Islet of Langerhans (tissue), 1 donor: ENCODE results near the gene AUTS2.
A peak's percentile ranks its signal among the peaks of the same experiment; 100 is the strongest.

Source experiments
- FAIRE-seq: peaks from one replicate; lab custom pipeline; 2011; peaks lifted over from hg19 to GRCh38; lab: Jason Lieb, UNC

AUTS2 gene

GRCh38 chr7:70137126-70137525 lies 538.9 kb downstream of the AUTS2 start:
- FAIRE-seq, result no peak

DNA sequence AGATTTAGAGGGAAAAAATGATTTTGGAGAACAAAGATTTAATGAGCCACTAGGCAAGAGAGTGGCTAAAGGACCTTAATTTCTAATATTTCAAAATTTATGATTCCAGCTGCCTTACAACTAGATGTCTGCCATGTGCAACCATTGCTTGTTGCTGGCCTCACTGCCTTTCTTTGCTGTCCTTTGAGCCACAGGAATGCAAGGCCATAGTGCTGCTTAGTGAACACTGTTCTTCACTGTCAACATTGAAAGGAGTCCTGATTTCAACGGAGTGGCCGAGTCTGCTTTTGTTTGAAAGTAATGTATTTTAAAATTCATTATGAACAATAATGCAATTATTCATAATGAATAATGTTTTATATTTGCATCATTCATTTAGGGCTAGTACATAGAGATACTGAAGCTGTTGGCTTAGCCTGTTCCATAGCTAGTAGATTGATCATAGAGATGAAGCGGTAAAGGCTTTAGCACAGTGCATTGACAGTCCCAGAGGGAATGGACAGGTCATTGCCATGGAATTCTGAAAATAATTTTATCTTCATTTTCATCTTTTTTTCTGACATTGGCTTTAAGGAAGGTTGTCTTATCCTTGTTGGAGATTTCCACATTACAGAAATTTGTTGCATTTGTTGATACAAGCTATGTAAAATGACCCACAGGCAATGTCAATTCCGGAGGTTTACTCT lies 544.1 kb downstream of the AUTS2 start:
- no peak for FAIRE-seq

DNA sequence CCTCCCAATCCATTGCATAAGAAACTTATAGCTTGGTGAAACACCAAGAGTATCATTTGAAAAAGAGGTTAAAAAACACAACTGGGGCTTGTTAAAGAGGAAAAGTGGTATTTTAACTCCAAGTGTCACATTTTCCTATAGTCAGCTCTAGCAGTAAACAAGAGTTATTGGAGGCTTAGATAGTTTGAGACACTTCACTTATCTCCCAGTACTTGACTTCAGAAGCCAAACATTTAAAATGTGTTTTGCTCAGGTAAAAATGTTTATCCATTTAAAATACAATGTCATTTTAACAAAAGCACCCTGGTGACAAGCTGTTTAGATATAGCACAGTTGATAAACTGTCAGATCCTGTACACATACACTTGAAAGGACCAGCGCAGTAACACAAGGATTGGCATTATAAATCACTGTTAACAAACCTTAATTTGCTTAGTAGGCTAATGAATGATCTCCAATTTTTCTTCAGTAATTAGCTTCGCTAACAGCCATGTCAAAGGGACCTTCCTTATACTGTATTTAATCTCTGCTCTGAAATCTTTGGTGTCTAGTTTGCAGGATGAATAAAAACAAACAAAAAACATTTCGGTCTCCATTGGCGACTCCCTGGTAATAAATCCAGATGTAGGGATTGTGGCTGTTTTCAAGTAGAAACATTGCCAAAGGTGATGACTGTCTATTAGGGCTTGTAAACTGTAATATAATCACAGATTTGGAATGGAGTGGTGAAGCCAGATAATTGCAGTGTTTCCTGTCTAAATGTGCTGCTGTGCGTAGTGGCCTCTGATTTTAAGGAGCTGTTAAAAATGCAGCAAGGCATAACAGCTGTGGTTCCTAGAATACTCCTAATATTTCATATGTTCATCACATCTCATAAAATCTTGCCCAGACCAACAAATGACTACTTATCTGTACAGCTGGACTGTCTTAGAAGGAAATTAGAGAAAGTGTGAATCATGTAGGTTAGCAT lies 545.1 kb downstream of the AUTS2 start:
- peak; percentile 13 for FAIRE-seq

DNA sequence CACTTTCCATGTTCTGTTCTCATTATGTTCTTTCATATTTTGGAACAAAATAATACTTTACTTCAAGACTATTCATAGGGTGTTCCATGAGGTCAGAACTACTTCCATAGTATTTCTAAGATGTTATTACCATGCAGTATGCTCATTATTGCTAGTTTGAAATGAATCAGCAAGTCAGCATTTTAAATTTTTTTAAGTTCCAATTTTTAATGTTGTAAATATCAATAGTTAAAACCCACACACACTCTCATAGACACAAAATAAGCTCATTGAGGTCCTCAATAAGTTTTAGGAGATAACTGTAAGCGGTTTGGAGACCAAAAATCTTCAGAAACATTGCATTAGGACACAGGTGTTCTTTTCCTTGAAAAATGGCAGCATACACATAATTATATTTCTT lies 550.7 kb downstream of the AUTS2 start:
- FAIRE-seq, result no peak

- no peak for FAIRE-seq
These were observed 554.0 kb downstream of the AUTS2 start for GRCh38 chr7:70152313-70152712.

GRCh38 chr7:70153933-70154332 lies 555.7 kb downstream of the AUTS2 start:
- FAIRE-seq, result no peak

- FAIRE-seq, result no peak
These were observed 556.4 kb downstream of the AUTS2 start for GRCh38 chr7:70154521-70155180.

DNA sequence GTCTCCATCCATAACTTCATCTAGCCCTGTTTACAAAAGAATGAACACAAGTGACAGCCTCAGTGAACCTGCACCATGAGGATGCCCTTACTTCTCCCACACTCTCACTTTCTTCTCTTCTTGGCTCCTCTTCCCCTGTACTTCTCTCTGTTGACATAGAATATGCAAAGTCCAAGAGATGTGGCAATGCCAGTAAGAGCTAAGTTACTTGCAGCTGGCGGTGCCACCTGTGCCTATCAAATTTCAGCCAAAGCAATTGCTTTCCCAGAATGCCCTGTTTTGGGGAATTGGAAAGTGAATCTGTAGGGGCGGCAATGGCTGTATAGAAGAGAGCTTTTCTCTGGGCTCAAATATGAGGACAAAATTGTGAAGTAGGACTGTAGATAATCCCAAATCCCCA lies 557.8 kb downstream of the AUTS2 start:
- no peak for FAIRE-seq

- no peak for FAIRE-seq
These were observed 560.8 kb downstream of the AUTS2 start for GRCh38 chr7:70159121-70159520.

GRCh38 chr7:70165477-70166170 lies 567.3 kb downstream of the AUTS2 start:
- no peak for FAIRE-seq

- no peak for FAIRE-seq
These were observed 573.2 kb downstream of the AUTS2 start for GRCh38 chr7:70171369-70171920.

DNA sequence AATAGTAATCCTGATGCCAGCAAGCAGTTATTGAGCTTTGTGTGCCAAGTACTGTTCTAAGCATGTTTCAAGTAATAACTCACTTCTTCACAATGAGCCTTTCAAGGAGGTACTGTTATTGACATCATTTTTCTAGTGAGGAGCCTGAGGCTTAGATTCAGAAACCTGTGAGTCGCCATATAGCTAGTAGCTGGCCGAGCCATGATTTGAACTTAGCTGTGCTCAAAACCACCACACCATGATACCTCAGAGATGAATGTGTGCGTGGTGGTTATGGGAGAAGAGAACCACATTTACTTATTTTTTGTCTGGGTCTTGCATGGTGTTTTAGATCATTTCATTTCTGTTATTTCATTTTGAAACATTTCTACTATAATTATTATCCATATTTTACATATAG lies 578.9 kb downstream of the AUTS2 start:
- FAIRE-seq, result no peak

GRCh38 chr7:70178211-70178610 lies 579.9 kb downstream of the AUTS2 start:
- no peak for FAIRE-seq

DNA sequence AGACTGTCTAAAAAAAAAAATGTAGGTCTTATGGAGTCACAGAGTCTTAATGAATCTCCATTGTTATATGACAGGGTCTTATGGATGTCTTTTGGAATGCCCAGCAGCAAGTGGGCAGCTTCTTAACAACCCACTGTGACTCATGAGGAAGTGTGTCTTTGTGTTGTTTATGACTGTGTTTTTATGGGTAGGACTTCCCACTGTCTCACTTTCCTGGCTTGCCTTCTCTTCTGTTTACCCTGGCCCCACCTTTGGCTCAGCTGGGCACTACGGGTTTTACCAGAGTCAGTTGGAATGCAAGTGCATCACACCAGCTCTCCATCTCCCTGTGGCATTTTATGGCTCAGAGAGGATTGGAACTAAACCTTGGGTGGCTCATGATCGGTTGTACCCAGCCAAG lies 580.5 kb downstream of the AUTS2 start:
- FAIRE-seq, result no peak

DNA sequence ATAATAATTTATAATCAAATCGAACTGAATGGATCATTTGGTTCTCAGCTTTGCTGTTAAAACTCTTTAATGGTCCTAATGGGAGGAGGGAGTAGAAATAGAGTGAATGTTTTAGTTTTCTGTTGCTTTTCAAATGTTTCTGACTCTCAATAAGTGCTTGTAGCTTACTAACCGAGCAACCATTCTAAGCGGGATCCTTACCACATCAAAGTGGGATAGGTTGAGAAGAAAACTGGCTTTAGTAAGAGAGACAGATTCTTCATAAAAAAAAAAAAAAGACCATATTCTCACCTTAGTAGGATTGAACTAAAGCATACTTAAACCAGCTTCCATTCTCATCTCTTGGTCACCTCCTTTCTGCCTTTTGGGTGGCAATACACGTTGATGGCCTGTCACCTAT lies 584.2 kb downstream of the AUTS2 start:
- FAIRE-seq, result no peak

- no peak for FAIRE-seq
These were observed 585.0 kb downstream of the AUTS2 start for GRCh38 chr7:70183278-70183677.

DNA sequence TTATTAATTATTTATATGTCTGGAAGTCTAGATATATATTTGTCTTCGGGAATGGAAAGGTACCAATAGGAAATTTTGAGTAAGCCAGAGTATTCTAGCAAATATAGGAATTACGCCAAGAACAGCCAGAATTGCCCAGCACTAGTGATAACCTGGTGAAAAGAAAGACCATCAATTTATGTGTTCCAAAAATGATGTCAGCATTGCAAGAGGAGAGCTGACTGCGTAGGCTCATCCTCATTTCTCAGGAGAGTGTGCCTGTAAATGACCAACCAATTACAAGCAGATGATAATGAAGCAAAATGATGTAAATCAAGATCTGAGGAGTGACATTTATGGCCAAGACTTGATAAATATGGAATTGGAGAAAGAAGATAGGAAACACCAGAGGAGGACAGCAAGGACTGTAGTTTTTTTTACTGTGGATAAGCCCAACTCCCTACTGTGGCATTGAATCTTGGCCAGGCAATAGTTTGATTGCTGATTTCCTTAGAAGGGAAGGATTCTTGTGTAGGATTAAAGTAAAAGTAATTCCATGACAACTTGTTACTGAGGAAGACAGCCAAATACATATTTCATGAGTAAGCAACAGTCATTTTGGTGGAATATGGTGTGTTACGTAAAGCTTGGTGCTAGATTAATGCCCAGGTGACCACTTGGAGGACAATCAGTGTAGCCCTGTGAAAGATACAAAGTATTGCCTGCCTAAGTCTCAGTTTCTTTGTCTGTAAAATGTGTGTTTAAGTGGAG lies 590.8 kb downstream of the AUTS2 start:
- no peak for FAIRE-seq

- FAIRE-seq, result no peak
These were observed 591.5 kb downstream of the AUTS2 start for GRCh38 chr7:70189776-70190175.

GRCh38 chr7:70190281-70190680 lies 592.0 kb downstream of the AUTS2 start:
- no peak for FAIRE-seq

DNA sequence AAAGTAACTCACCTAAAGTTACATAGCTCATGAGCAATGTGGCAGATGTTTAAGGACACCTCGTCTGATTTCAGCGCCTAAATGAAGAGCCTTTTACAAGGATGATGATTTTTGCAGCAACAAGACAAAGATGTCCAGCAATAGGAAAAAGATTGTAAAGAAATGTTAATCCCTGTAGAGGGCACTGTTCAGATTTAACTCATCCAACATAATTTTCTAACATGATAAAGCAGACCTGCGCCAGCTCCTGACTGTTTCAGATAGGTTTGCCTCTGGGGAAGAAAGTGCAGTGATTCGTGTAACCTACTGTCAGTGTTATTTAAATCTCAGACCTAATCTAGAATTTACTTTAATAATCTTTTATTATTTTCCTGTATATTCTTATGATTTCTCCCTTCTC lies 595.2 kb downstream of the AUTS2 start:
- FAIRE-seq, result peak; percentile 68
